ENCODE results near the gene PAPOLB. TPM values are rescaled to one million over a fixed set of nuclear protein-coding genes. Genes with fewer than 3 reads are reported as not detected.

The PAPOLB gene
- total RNA-seq, 1 experiment from 2014 or later = 0.13 TPM

GRCh38 chr7:4820405-4820966 lies 41.3 kb downstream of the PAPOLB start:
- Histone ChIP-seq H3K4me1 (ENCODE audit: insufficient read depth, low read length) (no peaks in the 10 kb centered on the region), H3K27me3 (ENCODE audit: insufficient read depth, low read length) (no peaks in the 10 kb centered on the region)
- WGBS (ENCODE audit: extremely low coverage, insufficient read length, low lambda C conversion rate) = no CpG with 5 or more reads among the region's 19 CpGs

More at GRCh38 chr7:4820405-4820966, 41.3 kb downstream of the PAPOLB start:
- no peak overlapping the region for H3K18ac ChIP-seq (ENCODE audit: insufficient read length, low read depth, low read length)
- H3K56ac ChIP-seq (ENCODE audit: insufficient read length, low read depth, low read length) = no peak overlapping the region
- no peaks in the 10 kb centered on the region for H3K79me2 ChIP-seq (ENCODE audit: insufficient read depth, low read length)
- H3K4ac ChIP-seq (ENCODE audit: low read depth, low read length) = no peak overlapping the region
- DNase-seq = peak; percentile 16
- Mint-ChIP-seq H3K9me3 (no peaks in the 10 kb centered on the region), H3K36me3 (ENCODE audit: insufficient read depth in 1 of 3, low read depth in 3 of 3) (no peaks in the 10 kb centered on the region; a peak in 1 of 7 replicates), H3K27me3 (ENCODE audit: low read depth) (no peaks in the 10 kb centered on the region; the same call in 1 of the 2 replicates), H3K4me3 (no peak overlapping the region), H3K4me1 (no peaks in the 10 kb centered on the region), H3K27ac (no peak overlapping the region)
- no peak overlapping the region for H2BK5ac ChIP-seq (ENCODE audit: insufficient read length, low read length)
- TF ChIP-seq, protein P1, sequence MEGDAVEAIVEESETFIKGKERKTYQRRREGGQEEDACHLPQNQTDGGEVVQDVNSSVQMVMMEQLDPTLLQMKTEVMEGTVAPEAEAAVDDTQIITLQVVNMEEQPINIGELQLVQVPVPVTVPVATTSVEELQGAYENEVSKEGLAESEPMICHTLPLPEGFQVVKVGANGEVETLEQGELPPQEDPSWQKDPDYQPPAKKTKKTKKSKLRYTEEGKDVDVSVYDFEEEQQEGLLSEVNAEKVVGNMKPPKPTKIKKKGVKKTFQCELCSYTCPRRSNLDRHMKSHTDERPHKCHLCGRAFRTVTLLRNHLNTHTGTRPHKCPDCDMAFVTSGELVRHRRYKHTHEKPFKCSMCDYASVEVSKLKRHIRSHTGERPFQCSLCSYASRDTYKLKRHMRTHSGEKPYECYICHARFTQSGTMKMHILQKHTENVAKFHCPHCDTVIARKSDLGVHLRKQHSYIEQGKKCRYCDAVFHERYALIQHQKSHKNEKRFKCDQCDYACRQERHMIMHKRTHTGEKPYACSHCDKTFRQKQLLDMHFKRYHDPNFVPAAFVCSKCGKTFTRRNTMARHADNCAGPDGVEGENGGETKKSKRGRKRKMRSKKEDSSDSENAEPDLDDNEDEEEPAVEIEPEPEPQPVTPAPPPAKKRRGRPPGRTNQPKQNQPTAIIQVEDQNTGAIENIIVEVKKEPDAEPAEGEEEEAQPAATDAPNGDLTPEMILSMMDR (conservative IDR thresholded peaks at IDR 0.05) = no peak
- H3K9me3 ChIP-seq (ENCODE audit: control insufficient read depth, low read depth, low read length) = no peaks in the 10 kb centered on the region
- H2BK20ac ChIP-seq (ENCODE audit: low read depth, low read length, poor library complexity, severe bottlenecking) = no peak overlapping the region
- no peak overlapping the region for H3K23ac ChIP-seq (ENCODE audit: insufficient read length, low read depth, low read length)
- no peak overlapping the region for H4K8ac ChIP-seq (replicated peaks; ENCODE audit: insufficient read length, low read depth, low read length)
- H3T11ph ChIP-seq (ENCODE audit: low read length) = no peak overlapping the region
- H3K27ac ChIP-seq (ENCODE audit: insufficient read length, low read depth, low read length) = no peak overlapping the region
- no peak overlapping the region for H3K9ac ChIP-seq (ENCODE audit: extremely low read depth, insufficient read length, low read length)
- no peak overlapping the region for H2BK12ac ChIP-seq (ENCODE audit: insufficient read length, low read depth, low read length)
- no peaks in the 10 kb centered on the region for H4K20me1 ChIP-seq (ENCODE audit: control insufficient read depth, insufficient read depth, insufficient read length)
- H2BK120ac ChIP-seq (ENCODE audit: low read depth, low read length, poor library complexity, severe bottlenecking) = no peak overlapping the region
- no peaks in the 10 kb centered on the region for H3K23me2 ChIP-seq (ENCODE audit: insufficient read length, low read depth, low read length, poor library complexity, severe bottlenecking)
- no peaks in the 10 kb centered on the region for H3K79me1 ChIP-seq (ENCODE audit: insufficient read depth, low read depth, low read length, poor library complexity, severe bottlenecking)
- H2BK15ac ChIP-seq (ENCODE audit: low read depth, low read length) = no peak overlapping the region
- no peak overlapping the region for H4K5ac ChIP-seq (ENCODE audit: insufficient read length, low read depth, low read length)
- H2AK5ac ChIP-seq (ENCODE audit: insufficient read length, low read length) = no peak overlapping the region
- no peak overlapping the region for H3K4me2 ChIP-seq (ENCODE audit: insufficient read depth, insufficient read length, low read length)
- H2AFZ ChIP-seq (ENCODE audit: low read length) = no peak overlapping the region
- H4K91ac ChIP-seq (ENCODE audit: insufficient read length, low read depth, low read length) = no peak overlapping the region
- no peak overlapping the region; the same call in 1 of the 2 replicates for H3K14ac ChIP-seq (ENCODE audit: insufficient read depth, low read length)

Measured in H9 (cell line).